MM.1S (cell line): ENCODE data around the gene NELFB.

Source experiments
- DNase-seq: peaks from one replicate; pipeline ENCODE4 v3.0.0-alpha.2; 2015
- H2AFZ ChIP-seq: fragments of 300-600 bp; sonication (generic); 2 replicates; pipeline ENCODE4 v1.6.0; 2016; ENCODE audit warnings: antibody characterized with exemption, low read length
- H3F3A ChIP-seq: fragments of 300-600 bp; sonication (generic); 2 replicates; pipeline ENCODE4 v1.6.1; 2016; ENCODE audit warnings: mild to moderate bottlenecking, antibody characterized with exemption, low read length, moderate library complexity, mixed read lengths; ENCODE audit not compliant: insufficient read depth
- H3K27ac ChIP-seq: fragments of 300-600 bp; sonication (generic); 2 replicates; pipeline ENCODE4 v1.5.1; 2016; ENCODE audit warnings: mild to moderate bottlenecking, low read length
- H3K27me3 ChIP-seq: fragments of 300-600 bp; sonication (generic); replicated peaks from 2 replicates; pipeline ENCODE4 v1.6.0; 2016; ENCODE audit warnings: low read length; ENCODE audit not compliant: insufficient read depth
- H3K36me3 ChIP-seq: fragments of 300-600 bp; sonication (generic); replicated peaks from 2 replicates; pipeline ENCODE4 v1.6.1; 2016; ENCODE audit warnings: mild to moderate bottlenecking, low read length, mixed read lengths; ENCODE audit not compliant: insufficient read depth
- H3K4me1 ChIP-seq: fragments of 300-600 bp; sonication (generic); 2 replicates; pipeline ENCODE4 v1.6.1; 2016; ENCODE audit warnings: low read length, mixed read lengths
- H3K4me2 ChIP-seq: fragments of 300-600 bp; sonication (generic); 2 replicates; pipeline ENCODE4 v1.6.0; 2016; ENCODE audit warnings: low read depth, low read length
- H3K4me3 ChIP-seq: fragments of 300-600 bp; sonication (generic); 2 replicates; pipeline ENCODE4 v1.5.1; 2016; ENCODE audit warnings: low read length, mixed read lengths
- H3K79me2 ChIP-seq: fragments of 300-600 bp; sonication (generic); 2 replicates; pipeline ENCODE4 v1.6.1; 2016; ENCODE audit warnings: mixed run types, low read length, mixed read lengths
- H3K9ac ChIP-seq: fragments of 300-600 bp; sonication (generic); 2 replicates; pipeline ENCODE4 v1.6.1; 2016; ENCODE audit warnings: low read length, mixed read lengths
- H3K9me2 ChIP-seq: fragments of 300-600 bp; sonication (generic); replicated peaks from 2 replicates; pipeline ENCODE4 v1.6.1; 2016; ENCODE audit warnings: mild to moderate bottlenecking, low read length, mixed read lengths; ENCODE audit not compliant: insufficient read depth
- H3K9me3 ChIP-seq: fragments of 300-600 bp; sonication (generic); replicated peaks from 2 replicates; pipeline ENCODE4 v1.6.1; 2016; ENCODE audit warnings: mild to moderate bottlenecking, low read length, mixed read lengths; ENCODE audit not compliant: insufficient read depth
- H4K20me1 ChIP-seq: fragments of 300-600 bp; sonication (generic); 2 replicates; pipeline ENCODE4 v1.6.1; 2016; ENCODE audit warnings: mild to moderate bottlenecking, low read length, moderate library complexity, mixed read lengths; ENCODE audit not compliant: insufficient read depth
- EZH2 ChIP-seq: fragments of 300-600 bp; sonication (generic); optimal IDR thresholded peaks from 2 replicates; pipeline ENCODE3; 2017; ENCODE audit warnings: low read depth, mild to moderate bottlenecking, antibody characterized with exemption, low read length, mixed read lengths
- EZH2phosphoT487 ChIP-seq: fragments of 300-600 bp; sonication (generic); IDR thresholded peaks from 2 replicates; pipeline ENCODE4 v1.6.1; 2018; ENCODE audit warnings: antibody characterized with exemption, low read length
- TF ChIP-seq, protein P1 (sequence below): fragments of 300-600 bp; sonication (generic); IDR thresholded peaks from 2 replicates; pipeline ENCODE4 v1.5.1; 2016; ENCODE audit warnings: antibody characterized with exemption, low read length, mixed read lengths

NELFB gene

DNA sequence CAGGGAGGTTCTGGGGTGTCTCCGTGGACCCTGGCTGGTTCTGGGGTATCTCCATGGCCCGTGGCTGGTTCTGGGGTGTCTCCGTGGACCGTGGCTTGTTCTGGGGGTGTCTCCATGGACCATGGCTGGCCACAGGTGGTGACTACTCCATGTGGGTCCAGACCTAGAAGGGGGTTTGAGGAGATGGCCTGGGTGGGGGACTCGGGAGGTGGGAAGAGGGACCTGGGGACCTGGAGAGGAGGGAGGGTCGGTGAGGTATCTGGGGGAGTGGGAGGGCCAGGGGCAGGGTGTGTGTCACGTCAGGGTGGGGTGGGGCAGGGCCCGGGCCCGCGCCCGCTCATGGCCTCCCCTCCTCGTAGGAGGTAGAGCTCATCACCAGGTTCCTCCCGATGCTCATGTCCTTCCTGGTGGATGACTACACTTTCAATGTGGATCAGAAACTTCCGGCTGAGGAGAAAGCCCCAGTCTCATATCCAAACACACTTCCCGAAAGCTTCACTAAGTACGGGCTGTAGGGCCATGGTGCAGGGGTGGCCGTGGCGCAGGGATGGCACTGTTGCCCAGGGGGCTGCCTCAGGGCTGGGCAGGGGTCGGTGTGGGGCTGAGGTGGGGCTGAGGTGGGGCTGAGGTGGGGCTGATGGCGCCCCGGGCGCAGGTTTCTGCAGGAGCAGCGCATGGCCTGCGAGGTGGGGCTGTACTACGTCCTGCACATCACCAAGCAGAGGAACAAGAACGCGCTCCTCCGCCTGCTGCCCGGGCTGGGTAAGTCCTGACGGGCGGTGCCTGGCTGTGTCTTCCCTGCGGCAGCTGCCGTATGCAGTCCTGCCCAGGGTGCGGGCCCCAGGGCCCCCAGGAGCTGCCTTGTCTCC is 11.7 kb downstream of the NELFB start:
- Histone ChIP-seq H4K20me1 (no peaks in the 10 kb centered on the region), H3K36me3 (no peaks in the 10 kb centered on the region)

DNA sequence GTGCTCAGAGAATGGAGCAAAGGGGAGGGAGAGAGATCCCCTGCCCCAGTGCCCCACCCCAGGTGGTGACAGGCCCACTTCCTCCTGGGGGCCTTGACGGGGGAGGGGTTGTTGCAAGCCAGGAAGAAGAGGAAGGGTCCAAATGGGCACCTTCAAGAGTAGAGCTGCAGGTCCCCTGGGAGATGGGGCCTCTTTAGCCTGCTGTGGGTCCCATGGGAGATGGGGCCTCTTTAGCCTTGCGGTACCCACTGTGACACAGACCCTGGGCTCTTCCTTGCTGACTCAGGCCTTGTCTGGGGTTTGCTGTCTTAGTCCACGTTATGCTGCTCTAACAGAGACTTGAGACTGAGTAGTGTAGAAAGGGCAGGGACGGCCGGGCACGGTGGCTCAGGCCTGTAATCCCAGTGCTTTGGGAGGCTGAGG is 12.8 kb downstream of the NELFB start:
- Histone ChIP-seq H3K9ac (no peak overlapping the region), H3K4me2 (no peak overlapping the region), H4K20me1 (no peaks in the 10 kb centered on the region), H3K9me3 (no peaks in the 10 kb centered on the region), H3K27ac (no peak overlapping the region), H3K4me1 (peaks cover 20% of the 10 kb centered on the region), H3K4me3 (no peak overlapping the region), H3K9me2 (no peaks in the 10 kb centered on the region), H3K27me3 (no peaks in the 10 kb centered on the region), H2AFZ (no peak overlapping the region), H3K36me3 (no peaks in the 10 kb centered on the region), H3K79me2 (peaks cover 8% of the 10 kb centered on the region; the same call in 1 of the 2 replicates), H3F3A (peaks cover 8% of the 10 kb centered on the region; the same call in 1 of the 2 replicates)
- DNase-seq, result no peak
- TF ChIP-seq, protein P1, sequence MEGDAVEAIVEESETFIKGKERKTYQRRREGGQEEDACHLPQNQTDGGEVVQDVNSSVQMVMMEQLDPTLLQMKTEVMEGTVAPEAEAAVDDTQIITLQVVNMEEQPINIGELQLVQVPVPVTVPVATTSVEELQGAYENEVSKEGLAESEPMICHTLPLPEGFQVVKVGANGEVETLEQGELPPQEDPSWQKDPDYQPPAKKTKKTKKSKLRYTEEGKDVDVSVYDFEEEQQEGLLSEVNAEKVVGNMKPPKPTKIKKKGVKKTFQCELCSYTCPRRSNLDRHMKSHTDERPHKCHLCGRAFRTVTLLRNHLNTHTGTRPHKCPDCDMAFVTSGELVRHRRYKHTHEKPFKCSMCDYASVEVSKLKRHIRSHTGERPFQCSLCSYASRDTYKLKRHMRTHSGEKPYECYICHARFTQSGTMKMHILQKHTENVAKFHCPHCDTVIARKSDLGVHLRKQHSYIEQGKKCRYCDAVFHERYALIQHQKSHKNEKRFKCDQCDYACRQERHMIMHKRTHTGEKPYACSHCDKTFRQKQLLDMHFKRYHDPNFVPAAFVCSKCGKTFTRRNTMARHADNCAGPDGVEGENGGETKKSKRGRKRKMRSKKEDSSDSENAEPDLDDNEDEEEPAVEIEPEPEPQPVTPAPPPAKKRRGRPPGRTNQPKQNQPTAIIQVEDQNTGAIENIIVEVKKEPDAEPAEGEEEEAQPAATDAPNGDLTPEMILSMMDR, result no peak
- TF ChIP-seq EZH2phosphoT487, result no peak
- no peak for TF ChIP-seq EZH2

More for the DNA sequence above, 11.7 kb downstream of the NELFB start:
- no peak overlapping the region for H3K9ac ChIP-seq
- peaks cover 8% of the 10 kb centered on the region; the same call in 1 of the 2 replicates for H3F3A ChIP-seq
- no peaks in the 10 kb centered on the region for H3K9me3 ChIP-seq
- TF ChIP-seq EZH2phosphoT487, result no peak
- TF ChIP-seq, protein P1, result no peak
- TF ChIP-seq EZH2, result no peak
- H3K4me2 ChIP-seq, result no peak overlapping the region
- H2AFZ ChIP-seq, result no peak overlapping the region
- H3K4me3 ChIP-seq, result no peak overlapping the region
- no peaks in the 10 kb centered on the region for H3K9me2 ChIP-seq
- DNase-seq, result no peak
- peaks cover 8% of the 10 kb centered on the region; the same call in 1 of the 2 replicates for H3K79me2 ChIP-seq
- no peaks in the 10 kb centered on the region for H3K27me3 ChIP-seq
- no peak overlapping the region for H3K27ac ChIP-seq
- H3K4me1 ChIP-seq, result peaks cover 20% of the 10 kb centered on the region

DNA sequence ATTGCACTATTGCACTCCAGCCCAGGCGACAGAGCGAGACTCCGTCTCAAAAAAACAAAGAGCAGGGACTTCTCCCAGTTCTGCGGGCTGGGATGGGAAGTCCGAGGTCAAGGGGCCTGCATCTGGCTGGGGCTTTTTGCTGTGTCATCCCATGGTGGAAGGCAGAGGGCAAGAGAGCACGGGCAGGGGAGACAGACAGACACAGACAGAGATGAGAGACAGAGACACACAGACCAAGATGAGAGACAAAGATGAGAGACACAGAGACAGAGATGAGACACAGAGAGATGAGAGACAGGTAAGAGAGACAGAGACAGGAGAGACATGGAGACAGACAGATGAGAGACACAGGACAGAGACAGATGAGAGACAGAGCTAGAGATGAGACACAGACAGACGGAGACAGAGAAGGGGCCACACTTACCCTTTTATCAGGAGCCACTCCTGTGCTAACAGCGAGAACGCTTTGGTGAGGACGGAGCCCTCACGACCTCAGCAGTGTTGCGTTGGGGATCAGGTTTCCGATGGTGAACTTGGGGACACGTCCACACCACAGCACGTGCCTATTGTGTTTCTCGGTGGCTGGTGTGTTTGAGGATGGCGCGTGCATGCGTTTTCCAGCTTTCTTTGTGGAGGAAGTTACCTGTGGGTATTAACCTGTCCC is 13.5 kb downstream of the NELFB start:
- Histone ChIP-seq H3K27ac (peak overlapping the region; percentile 59), H3K36me3 (no peaks in the 10 kb centered on the region)

More for the DNA sequence above, 13.5 kb downstream of the NELFB start:
- Histone ChIP-seq H3K79me2 (peaks cover 8% of the 10 kb centered on the region; the same call in 1 of the 2 replicates), H3K9me3 (no peaks in the 10 kb centered on the region), H3F3A (peaks cover 8% of the 10 kb centered on the region; the same call in 1 of the 2 replicates), H3K4me2 (peak overlapping the region; percentile 45; the same call in 1 of the 2 replicates), H3K9ac (peak overlapping the region; percentile 27; the same call in 1 of the 2 replicates), H3K27me3 (no peaks in the 10 kb centered on the region), H4K20me1 (no peaks in the 10 kb centered on the region), H3K9me2 (no peaks in the 10 kb centered on the region), H3K4me1 (peaks cover 20% of the 10 kb centered on the region), H3K4me3 (no peak overlapping the region), H2AFZ (no peak overlapping the region)
- TF ChIP-seq EZH2 (no peak), EZH2phosphoT487 (no peak)
- TF ChIP-seq, protein P1, result no peak
- DNase-seq, result no peak
